HUDEP-2 (cell line): ENCODE data around the gene FCHSD2.
A peak's percentile ranks its signal among the peaks of the same experiment; 100 is the strongest.

Source experiments
- DNase-seq, 76 experiments: peaks; one replicate each; lab custom pipeline; 2025; ENCODE audit not compliant: unreplicated experiment in 76 of 76; lab: John Stamatoyannopoulos, UW

Gene FCHSD2

DNA sequence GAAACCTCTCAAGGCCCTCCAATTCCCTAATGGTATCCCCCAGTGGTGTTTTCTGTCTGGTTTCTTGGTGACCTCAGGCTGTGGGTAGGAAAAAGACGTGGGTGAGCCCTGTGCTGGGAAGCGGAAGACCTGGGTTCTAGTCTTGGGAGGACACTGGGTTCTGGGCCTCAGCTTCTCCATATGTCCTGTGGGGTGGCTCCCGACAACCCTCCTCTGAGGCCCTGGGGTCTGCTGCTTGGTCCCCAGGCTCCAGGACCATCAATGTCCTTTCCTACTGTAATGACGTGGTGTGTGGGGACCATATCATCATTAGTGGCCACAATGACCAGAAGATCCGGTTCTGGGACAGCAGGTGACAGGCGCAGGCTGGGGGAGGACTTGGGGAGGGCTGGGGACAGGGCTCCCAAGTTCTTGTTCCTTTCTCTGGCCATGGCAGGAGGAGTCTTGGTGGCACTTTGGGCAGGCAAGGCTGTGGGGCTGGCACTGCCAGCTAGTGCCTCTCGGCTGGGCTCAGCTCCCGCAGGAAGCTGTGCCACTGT is 315.1 kb downstream of the FCHSD2 start:
- DNase-seq = no peak

DNA sequence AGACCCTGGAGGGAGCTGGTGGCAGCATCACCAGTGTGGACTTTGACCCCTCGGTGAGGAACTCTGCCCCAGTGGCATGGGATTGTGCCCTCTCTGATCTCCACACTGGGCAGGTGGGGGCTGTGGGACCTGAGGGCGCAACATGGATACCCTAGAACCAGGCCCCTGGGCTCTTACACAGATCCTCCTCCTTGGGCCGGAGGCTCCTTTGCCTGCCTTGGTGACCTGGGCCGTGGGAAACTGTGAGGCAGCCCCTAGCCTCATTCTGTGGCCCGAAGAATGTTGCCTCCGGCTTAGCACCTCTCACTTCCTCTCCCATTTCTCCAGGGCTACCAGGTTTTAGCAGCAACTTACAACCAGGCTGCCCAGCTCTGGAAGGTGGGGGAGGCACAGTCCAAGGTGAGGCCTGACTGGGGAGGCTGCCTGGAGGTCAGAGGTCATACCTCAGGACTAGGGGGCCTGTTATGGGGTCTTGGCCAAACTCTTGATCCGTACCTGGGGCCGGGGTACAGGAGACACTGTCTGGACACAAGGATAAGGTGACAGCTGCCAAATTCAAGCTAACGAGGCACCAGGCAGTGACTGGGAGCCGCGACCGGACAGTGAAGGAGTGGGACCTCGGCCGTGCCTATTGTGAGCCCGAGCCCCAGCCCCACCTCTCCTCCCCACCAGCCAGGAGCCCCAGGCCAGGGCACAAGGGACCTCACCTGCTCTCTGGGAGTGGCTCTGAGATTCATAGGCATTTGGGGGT is 315.8 kb downstream of the FCHSD2 start:
- no peak for DNase-seq

DNA sequence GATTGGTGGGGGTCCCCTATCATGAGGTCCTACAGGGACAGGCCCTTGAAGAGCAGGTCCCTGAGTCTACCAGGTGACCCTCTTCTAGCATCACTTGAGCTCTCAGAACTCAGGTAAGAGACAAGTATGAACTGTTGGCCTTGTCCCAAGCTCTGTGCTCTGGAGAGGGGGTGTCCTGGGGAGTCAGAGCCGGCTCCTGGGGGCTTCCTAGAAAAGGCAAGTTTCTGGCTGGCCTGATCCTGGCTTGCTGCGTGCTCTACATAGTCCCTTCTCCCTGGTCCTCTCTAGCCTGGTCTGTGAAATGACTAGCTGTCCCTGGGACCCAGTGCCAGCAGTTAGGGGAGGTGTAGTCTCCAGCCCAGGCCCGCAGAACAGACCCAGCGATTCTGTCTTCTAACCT is 316.5 kb downstream of the FCHSD2 start:
- no peak for DNase-seq

DNA sequence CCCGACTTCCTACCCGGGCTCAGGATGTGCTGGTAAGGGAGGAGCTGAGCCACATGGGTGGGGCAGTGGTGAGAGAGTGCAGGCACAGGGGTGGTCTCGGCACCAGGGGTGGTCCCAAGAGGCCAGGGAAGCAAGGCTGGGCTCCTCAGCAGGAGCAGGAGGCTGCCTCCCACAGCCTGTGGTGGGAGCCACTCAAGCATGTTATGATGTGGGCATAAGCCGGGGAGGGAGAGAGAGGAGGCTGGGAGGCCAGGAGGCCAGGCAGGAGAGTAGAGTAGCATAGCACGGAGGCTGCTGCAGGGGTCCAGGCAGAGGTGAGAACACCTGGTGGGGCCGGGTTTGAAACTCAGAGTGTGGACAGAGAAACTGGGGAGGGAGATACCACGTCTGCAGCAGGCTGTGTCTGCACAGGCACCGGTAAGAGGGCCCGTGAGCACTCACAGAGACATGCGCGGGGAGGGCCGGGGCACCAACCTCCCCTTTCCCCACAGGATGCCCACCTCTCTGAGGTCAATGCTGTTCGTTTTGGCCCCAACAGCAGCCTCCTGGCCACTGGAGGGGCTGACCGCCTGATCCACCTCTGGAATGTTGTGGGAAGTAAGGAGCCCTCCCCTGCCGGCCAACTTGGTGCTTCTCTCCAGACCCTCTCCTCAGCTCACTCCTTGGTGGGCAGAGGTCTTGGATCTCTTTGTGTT is 317.2 kb downstream of the FCHSD2 start:
- DNase-seq = no peak

DNA sequence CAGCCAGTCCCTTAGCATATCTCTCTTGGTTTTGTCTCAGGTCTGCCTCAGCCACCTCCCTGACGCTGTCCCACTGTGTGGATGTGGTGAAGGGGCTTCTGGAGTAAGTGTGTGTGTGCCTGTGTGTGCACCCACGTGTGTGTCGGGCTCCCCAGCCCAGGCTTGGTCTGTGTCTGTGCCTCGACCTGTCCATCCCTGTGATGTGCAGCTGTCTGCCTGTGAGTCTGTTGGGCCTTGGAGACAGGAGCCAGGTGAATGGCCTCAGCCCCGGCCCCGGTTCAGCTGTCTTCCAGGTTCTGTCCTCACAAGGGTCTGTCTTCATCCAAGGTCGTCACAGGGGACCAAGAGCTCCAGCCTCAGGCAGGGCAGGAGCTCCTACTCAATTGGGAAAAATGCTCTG is 318.1 kb downstream of the FCHSD2 start:
- DNase-seq = no peak

DNA sequence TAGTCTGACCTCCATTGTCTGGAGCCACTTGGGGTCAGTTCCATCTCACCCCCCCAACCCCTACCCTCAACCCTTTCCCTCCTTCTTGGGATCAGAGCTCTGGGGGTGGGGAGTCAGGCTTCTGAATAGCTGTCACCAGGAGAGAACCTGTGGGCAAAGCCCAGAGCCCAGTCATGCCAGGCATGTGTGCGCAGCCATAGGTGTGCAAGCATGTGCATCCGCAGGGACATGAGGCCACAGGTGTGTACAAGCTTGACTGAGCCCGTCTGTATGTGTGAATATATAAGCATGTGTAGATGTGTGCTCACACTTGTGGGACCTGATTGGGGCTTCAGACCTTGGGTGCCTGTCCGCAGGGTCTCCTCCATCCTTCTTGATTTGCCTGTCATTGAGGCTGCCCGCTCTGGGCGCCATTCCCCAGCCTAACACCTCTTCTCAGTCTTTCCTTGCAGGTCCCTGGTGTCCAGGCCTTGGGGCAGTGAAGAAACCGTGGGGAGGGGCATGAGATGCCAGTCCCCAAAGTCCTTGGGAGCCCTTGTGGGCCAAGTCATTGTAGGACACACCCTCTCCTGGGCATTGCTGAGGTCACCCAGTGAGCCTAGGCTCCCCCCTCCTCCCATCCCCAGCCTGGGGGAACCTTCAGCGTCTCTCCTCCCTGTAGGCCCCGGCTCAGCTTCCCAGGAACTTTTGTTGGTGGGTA is 318.9 kb downstream of the FCHSD2 start:
- DNase-seq = no peak

DNA sequence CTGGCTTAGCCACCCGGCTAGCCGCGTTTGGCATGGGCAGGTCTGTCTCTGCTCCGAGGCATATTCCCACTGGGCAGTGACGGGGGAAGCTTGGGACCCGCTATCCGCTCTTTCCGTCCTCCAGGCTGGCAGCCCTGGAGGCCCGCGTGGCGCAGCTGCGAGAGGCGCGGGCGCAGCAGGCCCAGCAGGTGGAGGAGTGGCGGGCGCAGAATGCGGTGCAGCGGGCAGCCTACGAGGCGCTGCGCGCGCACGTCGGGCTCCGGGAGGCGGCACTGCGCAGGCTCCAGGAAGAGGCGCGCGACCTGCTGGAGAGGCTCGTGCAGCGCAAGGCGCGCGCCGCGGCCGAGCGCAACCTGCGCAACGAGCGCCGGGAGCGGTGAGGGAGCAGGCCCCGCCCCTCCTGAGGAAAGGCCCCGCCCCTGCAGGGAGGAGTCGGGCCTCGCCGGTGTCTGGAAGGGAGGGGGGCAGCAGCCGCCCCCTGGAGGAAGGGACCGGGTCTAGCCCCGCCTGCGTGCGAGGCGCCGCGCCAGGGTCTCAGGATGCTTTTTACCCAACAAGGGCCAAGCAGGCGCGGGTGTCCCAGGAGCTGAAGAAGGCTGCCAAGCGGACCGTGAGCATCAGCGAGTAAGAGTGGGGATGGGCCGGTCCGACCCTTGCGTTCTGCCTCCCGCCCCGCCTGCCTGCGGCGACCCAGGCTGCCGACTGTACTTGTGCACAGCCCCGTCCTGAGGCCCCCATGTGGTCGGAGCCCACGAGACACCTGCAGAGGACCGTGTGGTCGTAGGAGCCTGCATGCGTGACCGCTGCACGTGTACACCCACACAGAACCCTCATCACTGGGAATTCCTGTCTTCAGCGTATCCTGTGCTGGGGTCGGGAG is 320.0 kb downstream of the FCHSD2 start:
- DNase-seq = peak in 32 of 76 experiments; percentile 5 to 73 (median 52)

DNA sequence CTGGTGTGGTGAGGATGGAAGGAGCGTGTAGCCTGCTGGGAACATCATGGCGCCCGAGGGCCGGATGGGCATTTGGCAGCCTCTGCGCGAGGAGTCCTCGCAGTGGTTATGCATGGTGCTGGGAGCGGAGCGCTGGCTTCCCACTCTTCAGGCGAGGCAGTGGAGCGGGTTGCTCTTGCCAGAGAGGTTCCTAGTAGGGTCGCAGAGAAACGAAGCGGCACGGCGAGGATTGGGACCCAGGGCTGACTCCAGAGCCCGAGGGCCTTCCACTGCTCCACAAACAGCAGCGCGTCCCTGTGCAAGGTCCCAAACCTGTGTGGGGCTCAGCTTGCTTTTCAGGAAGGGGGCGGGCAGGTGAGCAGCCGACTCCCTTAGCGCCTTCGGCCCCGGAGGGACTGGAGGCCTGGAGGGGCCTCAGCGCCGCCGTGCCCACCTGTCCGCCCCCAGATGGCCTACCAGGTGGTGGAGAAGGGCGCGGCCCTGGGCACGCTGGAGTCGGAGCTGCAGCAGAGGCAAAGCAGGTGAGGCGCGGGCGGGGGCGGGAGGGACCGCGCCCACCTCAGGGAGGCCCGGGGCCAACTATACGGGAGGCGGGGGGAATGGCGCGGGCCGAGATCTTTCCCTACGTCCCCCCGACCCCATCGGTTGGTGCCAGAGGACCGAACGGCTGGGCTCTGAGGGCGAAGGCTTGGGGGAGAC is 320.7 kb downstream of the FCHSD2 start:
- no peak for DNase-seq

DNA sequence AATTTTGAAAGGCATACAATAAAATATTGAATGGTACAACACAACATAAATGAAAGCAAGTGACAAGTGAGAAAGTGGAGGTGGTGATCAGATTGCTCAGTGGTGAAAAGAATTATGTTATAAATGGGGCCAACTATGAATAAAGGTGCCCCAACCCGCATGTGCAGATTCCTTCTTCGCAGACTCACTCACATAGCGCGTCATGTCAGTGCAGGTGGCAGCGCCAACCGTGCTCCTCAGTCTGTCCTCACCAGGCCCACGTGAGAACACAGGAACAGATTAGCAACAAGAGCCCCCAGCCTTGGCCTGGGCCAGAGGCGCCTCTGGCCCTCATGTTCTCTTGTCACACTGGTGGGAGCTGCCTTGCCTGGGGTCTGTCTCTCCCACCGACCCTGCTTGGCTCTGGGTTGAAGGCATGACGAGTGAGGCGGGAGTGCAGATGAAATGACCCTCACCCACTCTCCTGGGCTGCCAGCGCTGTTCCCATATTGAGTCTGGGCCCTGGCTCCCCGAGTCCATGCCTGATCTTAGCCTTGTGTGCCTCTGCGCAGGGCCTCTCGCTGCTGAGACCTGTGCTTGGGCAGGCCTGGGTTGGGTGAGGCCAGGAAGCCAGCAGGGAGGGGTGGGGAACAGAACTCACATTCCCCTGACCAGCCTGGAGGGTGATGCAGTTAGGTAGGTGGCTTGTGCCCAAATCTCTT is 321.5 kb downstream of the FCHSD2 start:
- DNase-seq = no peak

DNA sequence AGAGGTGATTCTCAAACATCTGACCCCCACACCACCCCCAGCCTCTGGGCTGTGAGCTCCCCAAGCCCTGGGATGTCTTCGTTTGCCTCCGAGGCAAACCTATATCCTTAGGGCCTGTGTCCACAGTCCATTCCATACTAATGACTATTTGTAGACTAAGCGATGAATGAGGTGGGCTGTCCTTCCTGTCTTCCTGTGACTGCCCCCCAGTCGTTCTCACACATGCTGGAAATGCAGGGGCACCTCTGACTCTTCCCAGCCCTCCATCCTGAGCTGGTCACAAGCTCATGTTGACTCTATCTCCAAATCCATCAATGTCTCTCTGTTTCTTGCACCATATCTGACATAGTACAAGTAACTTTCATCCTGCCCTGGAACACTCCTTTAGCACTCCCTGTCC is 323.1 kb downstream of the FCHSD2 start:
- no peak for DNase-seq

DNA sequence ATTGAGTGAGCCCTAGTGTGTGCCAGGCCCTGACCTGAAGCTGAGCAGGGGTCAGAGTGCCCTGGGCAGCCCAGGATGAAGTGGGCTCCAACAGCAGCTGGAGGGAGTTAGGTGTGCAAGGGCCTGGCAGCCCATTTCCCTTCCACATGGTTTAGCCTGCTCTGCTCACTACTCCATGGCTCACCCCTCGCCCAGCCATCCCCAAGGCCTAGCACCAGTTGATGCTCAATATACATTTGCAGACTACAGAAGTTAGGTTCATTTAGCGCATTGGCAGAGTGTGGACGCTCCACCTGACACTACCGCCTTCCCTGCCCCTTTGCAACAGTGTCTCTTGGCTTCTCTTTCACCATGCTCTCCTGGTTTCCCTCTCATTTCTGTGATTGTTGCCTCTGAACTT is 324.2 kb downstream of the FCHSD2 start:
- no peak for DNase-seq

DNA sequence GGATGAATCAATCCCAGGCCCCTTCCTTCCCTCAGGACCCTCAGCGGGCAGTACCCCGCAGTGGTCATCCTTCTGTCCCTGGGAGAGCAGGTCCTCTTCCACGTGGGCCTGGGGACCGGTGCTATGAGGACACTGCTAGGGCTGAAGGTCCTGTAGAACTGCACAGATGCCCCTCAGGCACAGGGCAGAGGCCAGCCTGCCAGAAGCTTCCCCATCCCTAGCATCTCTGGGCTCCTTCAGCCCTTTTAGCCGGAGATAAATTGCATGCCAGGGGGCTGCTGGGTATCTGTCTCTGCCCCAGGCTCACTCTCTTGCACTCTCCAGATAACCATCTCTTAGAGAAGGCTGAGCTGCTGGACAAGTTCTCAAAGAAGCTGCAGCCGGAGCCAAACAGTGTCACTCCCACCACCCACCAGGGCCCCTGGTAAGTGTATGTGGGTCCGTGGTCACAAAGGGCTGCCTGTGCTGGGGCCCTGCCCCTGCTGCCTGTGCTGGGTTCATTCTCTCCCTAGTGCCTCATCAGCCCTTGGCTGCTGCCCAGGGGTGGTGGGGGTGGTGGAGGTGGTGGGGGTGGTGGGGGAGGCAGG is 325.6 kb downstream of the FCHSD2 start:
- peak in 33 of 76 experiments; percentile 4 to 60 (median 23) for DNase-seq

DNA sequence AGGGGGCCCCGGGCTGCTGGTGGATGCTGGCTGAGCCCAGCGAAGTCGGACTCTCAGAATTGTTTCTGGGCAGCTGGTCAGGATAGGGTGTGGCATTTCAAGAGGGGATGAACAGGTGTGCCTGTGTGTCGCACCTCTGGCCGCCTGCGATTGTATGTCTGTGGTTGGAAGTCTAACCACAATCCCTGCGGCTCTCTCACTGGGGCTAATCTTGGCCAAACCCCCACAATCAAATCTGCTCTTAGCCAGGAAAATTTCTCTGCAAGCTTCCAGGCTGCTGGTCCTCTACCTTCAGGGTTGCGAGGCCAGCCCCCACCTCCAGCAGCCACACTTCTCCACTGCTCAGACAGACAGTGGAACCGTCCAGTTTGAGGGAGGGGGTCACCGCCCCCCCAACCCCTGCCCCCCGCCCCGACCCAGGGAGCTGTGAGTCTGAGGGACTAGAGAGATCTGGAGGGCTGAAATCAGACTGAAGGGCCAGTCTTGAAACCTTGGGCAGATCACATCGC is 327.0 kb downstream of the FCHSD2 start:
- DNase-seq = peak in 26 of 76 experiments; percentile 8 to 58 (median 30)

DNA sequence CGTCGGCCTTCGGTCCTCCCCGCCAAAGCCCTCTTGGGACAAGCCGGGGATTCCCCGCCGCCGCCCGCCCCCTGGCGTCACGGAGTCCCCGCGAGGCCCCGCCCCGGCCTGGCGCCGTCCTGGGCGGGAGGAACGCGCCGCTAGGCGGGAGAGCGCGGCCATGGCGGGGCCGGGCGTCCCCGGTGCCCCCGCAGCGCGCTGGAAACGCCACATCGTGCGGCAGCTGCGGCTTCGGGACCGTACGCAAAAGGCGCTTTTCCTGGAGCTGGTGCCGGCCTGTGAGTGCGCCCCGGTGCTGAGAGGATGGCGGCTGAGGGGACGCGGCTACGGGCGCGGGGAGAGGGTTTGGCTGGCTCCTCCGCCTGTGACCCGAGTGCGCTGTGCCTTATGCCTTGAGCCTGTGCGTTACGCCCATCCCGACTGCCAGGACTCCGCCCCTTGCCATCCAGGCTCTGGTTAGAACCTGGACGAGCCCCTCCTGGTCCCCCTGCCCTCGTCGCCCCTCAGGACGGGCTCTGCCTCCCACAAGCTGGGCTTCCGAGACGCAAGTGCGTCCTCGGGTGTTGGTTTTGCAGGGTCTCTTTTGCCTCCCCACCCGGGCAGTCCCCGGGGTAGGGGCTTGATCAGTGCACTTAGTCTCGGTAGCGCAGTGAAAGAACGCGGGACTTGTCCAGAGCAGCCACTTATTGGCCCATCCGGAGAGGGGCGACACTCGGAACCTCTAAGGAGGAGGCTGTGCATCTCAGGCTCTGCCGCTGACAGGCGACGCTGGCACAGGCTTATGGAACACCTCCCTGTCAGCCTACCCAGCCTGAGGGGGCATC is 327.6 kb downstream of the FCHSD2 start, which contains the start of gene ATG16L2:
TSS of gene ATG16L2 (plus strand) at position 126 of the 824 bp plus-strand sequence. CDS start at position 161, 35 bp downstream.
- DNase-seq = peak in 71 of 76 experiments; percentile 33 to 92 (median 75)

DNA sequence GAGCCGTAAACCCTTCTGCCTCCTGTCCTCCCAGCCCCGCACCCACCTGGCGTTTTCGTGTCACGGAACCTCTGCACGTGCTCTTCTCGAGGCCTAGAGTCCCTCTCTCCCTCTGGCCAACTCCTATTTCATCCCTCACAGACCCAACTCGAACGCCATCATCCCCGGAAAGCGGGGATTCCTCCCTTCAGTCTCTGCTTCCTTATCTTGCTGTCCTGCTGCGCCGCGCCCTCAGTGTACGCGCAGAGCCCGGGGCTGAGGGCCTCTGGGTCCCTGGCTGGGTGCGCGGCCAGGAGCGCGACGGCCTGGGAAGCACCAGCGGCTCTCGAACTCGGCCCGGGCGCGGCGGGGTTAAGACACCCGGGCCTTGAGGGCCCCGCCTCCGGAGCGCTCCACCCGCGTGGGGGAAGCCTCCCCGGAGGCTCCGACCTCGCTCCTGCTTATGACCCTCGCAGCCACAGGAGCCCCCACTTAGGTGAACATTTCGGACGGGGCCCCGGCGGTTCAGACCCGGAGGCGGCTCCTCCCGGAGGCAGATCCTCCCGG is 328.3 kb downstream of the FCHSD2 start:
- peak in 73 of 76 experiments; percentile 35 to 92 (median 76) for DNase-seq

DNA sequence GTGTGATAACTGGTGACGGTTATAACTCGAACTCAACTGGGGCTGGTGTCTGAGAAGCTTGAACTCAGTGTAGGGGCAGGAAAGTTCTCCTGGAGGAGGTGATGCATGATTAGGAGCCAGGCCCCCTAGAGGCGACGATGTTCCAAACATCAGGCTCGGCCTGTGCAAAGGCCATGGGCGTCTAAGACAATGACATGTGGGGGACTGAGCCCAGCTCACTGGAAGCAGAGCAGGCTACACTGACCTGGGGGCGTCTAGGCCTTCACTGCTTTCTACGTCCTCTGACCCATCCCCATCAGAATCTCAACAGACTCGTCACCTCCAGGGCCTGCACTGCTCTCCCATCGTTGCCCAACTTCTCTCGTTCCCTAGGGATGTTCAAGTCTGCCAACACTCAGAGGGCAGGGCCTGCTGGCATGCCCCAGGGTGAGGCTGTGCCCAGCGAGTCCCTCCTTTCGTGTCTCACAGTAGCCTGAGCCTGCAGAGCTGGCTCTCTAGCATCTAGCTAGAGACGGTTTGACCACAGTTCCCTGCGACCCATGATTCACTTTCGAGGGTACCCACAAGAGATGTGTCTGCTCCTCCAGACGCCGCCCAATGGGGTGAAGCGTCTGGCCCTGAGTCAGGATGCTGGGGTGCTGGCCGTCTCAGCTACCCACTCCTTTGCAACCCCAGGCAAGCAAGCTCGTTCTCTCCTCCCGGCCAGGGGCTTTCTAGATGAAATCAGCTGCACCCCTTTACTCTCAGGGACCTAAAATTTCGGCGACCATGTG is 329.0 kb downstream of the FCHSD2 start:
- DNase-seq = peak in 67 of 76 experiments; percentile 5 to 76 (median 52)

DNA sequence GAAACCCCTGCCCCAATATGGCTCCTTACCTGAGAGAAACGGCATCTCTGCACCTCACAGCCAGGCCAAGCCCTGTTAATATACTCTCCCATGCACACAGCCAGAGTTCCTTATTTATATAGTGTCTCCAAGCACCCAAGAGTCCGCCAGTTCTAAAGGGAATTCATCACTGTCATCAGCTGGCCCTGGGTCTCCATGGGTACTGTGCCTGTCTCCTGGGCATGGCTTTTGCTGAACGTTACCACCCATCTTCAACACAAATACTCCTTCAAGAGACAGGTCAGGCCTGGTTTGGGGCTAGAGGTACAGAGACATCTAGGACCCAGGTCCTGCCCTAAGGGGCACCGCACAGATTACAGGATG is 329.5 kb downstream of the FCHSD2 start:
- no peak for DNase-seq
